LoVo (cell line): ENCODE results near the gene TCF7L1.
"Not testable (repeated sequence)": the region's sequence is repeated elsewhere in the genome, so short reads cannot be mapped to it uniquely, and the experiment has no call there.

Source experiments
- DNase-seq: peaks from one replicate; pipeline ENCODE4 v3.0.0-alpha.2; 2016; ENCODE audit warnings: low spot score

The TCF7L1 gene

GRCh38 chr2:85184990-85185389 is 51.8 kb downstream of the TCF7L1 start:
- DNase-seq = no peak

- DNase-seq = no peak
These were observed 52.3 kb downstream of the TCF7L1 start for GRCh38 chr2:85185431-85185940.

- no peak for DNase-seq
These were observed 53.9 kb downstream of the TCF7L1 start for GRCh38 chr2:85187069-85187468.

GRCh38 chr2:85188852-85189251 is 55.7 kb downstream of the TCF7L1 start:
- DNase-seq = no peak

- DNase-seq = no peak
These were observed 56.5 kb downstream of the TCF7L1 start for GRCh38 chr2:85189606-85190270.

- no peak for DNase-seq
These were observed 58.0 kb downstream of the TCF7L1 start for GRCh38 chr2:85191157-85191556.

GRCh38 chr2:85194780-85195480 is 61.7 kb downstream of the TCF7L1 start:
- no peak for DNase-seq

- no peak for DNase-seq
These were observed 62.8 kb downstream of the TCF7L1 start for GRCh38 chr2:85195956-85196355.

- no peak for DNase-seq
These were observed 66.5 kb downstream of the TCF7L1 start for GRCh38 chr2:85199698-85200097.

- no peak for DNase-seq
These were observed 76.7 kb downstream of the TCF7L1 start for GRCh38 chr2:85209887-85210286.

GRCh38 chr2:85210511-85210910 is 77.3 kb downstream of the TCF7L1 start:
- DNase-seq = no peak

GRCh38 chr2:85211606-85212005 is 78.4 kb downstream of the TCF7L1 start:
- DNase-seq = not testable (repeated sequence)

GRCh38 chr2:85212841-85213240 is 79.6 kb downstream of the TCF7L1 start:
- DNase-seq = no peak

- no peak for DNase-seq
These were observed 80.2 kb downstream of the TCF7L1 start for GRCh38 chr2:85213404-85213803.

GRCh38 chr2:85213901-85214512 is 80.8 kb downstream of the TCF7L1 start:
- no peak for DNase-seq

GRCh38 chr2:85215081-85215447 is 81.9 kb downstream of the TCF7L1 start:
- no peak for DNase-seq

GRCh38 chr2:85215448-85216401 is 82.5 kb downstream of the TCF7L1 start:
- DNase-seq = no peak

- no peak for DNase-seq
These were observed 83.7 kb downstream of the TCF7L1 start for GRCh38 chr2:85216927-85217326.

GRCh38 chr2:85221067-85221691 is 88.0 kb downstream of the TCF7L1 start:
- no peak for DNase-seq

GRCh38 chr2:85222792-85223191 is 89.6 kb downstream of the TCF7L1 start:
- DNase-seq = no peak

GRCh38 chr2:85226783-85227182 is 93.6 kb downstream of the TCF7L1 start:
- DNase-seq = no peak
